WERI-Rb-1 (cell line): ENCODE data around the gene COL15A1.

Experiments
- DNase-seq: peaks from one replicate; pipeline ENCODE4 v3.0.0-alpha.2; 2020
- H3K27ac ChIP-seq: fragments of 250-450 bp; sonication (Bioruptor Pico); 2 replicates; pipeline ENCODE4 v1.5.1; 2020; ENCODE audit warnings: mild to moderate bottlenecking, moderate library complexity
- H3K27me3 ChIP-seq: fragments of 250-450 bp; sonication (Bioruptor Pico); 2 replicates; pipeline ENCODE4 v1.5.1; 2021; ENCODE audit warnings: mild to moderate bottlenecking, low read depth, moderate library complexity; ENCODE audit not compliant: insufficient read depth, severe bottlenecking
- H3K36me3 ChIP-seq: fragments of 250-450 bp; sonication (Bioruptor Pico); 2 replicates; pipeline ENCODE4 v1.5.1; 2020; ENCODE audit warnings: mild to moderate bottlenecking, moderate library complexity
- H3K4me3 ChIP-seq: 2 replicates; pipeline ENCODE4 v1.5.1; 2011; ENCODE audit warnings: low read depth, mild to moderate bottlenecking, control low read depth, low read length
- H3K9me3 ChIP-seq: fragments of 250-450 bp; sonication (Bioruptor Pico); 2 replicates; pipeline ENCODE4 v1.5.1; 2021; ENCODE audit warnings: mild to moderate bottlenecking, moderate library complexity; ENCODE audit not compliant: severe bottlenecking
- CTCF ChIP-seq: IDR thresholded peaks from 2 replicates; pipeline ENCODE4 v1.5.1; 2011; ENCODE audit warnings: low read depth, mild to moderate bottlenecking, control low read depth, inconsistent platforms, low read length

Gene COL15A1

GRCh38 chr9:98970532-98971041, 26.9 kb downstream of the COL15A1 start:
- Histone ChIP-seq H3K27me3 (peaks cover 6% of the 10 kb centered on the region), H3K27ac (no peak overlapping the region), H3K4me3 (no peak overlapping the region), H3K36me3 (no peaks in the 10 kb centered on the region), H3K9me3 (peaks cover 9% of the 10 kb centered on the region)
- no peak for DNase-seq
- no peak for TF ChIP-seq CTCF

- DNase-seq: no peak
- Histone ChIP-seq H3K9me3 (peaks cover 9% of the 10 kb centered on the region), H3K36me3 (no peaks in the 10 kb centered on the region), H3K4me3 (no peak overlapping the region), H3K27ac (no peak overlapping the region), H3K27me3 (peaks cover 8% of the 10 kb centered on the region)
- TF ChIP-seq CTCF: no peak
Observed at GRCh38 chr9:98971168-98971914, 27.6 kb downstream of the COL15A1 start.

GRCh38 chr9:98971915-98972223, 28.2 kb downstream of the COL15A1 start:
- Histone ChIP-seq H3K9me3 (peaks cover 9% of the 10 kb centered on the region), H3K36me3 (no peaks in the 10 kb centered on the region)
- no peak for TF ChIP-seq CTCF

GRCh38 chr9:98972716-98973115, 29.0 kb downstream of the COL15A1 start:
- no peak for DNase-seq
- H3K9me3 ChIP-seq: peaks cover 9% of the 10 kb centered on the region
- H3K27me3 ChIP-seq: peaks cover 8% of the 10 kb centered on the region
- no peak overlapping the region for H3K4me3 ChIP-seq
- no peak for TF ChIP-seq CTCF
- H3K27ac ChIP-seq: no peak overlapping the region
- H3K36me3 ChIP-seq: no peaks in the 10 kb centered on the region

More at GRCh38 chr9:98971915-98972223, 28.2 kb downstream of the COL15A1 start:
- no peak for DNase-seq
- H3K27me3 ChIP-seq: peaks cover 8% of the 10 kb centered on the region
- H3K27ac ChIP-seq: no peak overlapping the region
- no peak overlapping the region for H3K4me3 ChIP-seq

- Histone ChIP-seq H3K4me3 (no peak overlapping the region), H3K27me3 (peaks cover 8% of the 10 kb centered on the region), H3K9me3 (peaks cover 5% of the 10 kb centered on the region)
Observed at GRCh38 chr9:98973171-98973570, 29.5 kb downstream of the COL15A1 start.

More at GRCh38 chr9:98973171-98973570, 29.5 kb downstream of the COL15A1 start:
- no peak for DNase-seq
- Histone ChIP-seq H3K36me3 (no peaks in the 10 kb centered on the region), H3K27ac (no peak overlapping the region)
- TF ChIP-seq CTCF: no peak
